ENCODE data around the gene KRTAP9-9. TPM values are rescaled to one million over a fixed set of nuclear protein-coding genes. Genes with fewer than 3 reads are reported as not detected.

Gene KRTAP9-9
- total RNA-seq, 1 experiment from 2014 or later = not detected

DNA sequence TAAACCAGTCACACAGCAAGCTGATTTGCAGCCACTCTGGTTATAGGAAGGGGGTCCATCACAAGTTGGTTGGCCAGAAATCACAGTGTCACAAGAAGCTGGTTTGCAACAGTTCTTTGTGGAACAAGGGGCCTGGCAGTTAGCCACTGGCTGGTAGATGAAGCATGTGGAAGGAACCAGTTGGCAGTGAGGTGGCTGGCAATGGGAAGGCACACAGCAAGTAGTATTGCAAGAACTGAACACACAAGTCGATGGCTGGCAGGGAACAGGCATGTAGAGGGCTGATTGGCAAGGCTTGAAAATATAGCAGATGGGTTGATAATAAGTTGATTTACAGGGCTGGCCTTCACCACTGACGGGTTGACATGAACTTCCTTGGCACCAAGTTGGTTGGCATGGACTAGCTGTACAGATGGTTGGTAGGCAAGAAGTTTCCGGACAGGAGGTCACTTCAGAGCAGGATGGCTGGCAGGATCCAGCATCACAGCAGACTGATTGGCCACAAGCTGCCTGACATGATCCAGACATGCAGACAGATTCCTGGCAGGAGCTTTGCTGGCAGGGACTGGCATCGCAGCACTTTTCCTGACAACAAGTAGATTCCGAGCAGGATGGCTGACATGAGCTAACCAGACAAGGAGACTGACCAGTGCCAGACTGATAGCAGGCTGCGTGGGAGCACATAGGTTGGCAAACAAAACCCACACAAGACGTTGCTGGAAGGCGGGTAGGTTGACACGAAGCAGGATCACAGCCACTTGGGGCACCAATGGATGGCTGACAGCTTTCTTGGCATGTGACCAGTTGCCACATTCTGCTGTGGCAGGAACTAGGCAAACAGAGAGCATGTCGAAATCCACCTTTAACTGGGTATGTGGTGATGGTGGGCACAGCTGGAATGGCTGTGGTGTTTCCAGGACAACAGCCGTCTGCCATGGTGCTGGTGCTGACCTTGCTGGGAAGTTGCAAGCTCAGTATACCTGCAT lies 47.0 kb downstream of the KRTAP9-9 start, which contains the start of gene KRTAP29-1:
KRTAP29-1 (minus strand) TSS at position 936 of the 986 bp plus-strand sequence; CDS start at position 936, 0 bp downstream.
- no CpG with 5 or more reads among the region's 11 CpGs for WGBS (ENCODE audit: extremely low coverage, insufficient read length, low lambda C conversion rate)
- H4K5ac ChIP-seq (ENCODE audit: insufficient read length, low read depth, low read length) = no peak within 1 kb of the TSS
- no peak within 1 kb of the TSS for H2BK120ac ChIP-seq (ENCODE audit: low read depth, low read length, poor library complexity, severe bottlenecking)
- H2AK5ac ChIP-seq (ENCODE audit: insufficient read length, low read length) = no peak within 1 kb of the TSS
- no peak within 1 kb of the TSS for H3K56ac ChIP-seq (ENCODE audit: insufficient read length, low read depth, low read length)
- H3K9me3 ChIP-seq (ENCODE audit: control insufficient read depth, low read depth, low read length) = no peaks in the 10 kb centered on the region
- no peak within 1 kb of the TSS for H2BK20ac ChIP-seq (ENCODE audit: low read depth, low read length, poor library complexity, severe bottlenecking)
- peak within 1 kb of the TSS in 2 of 3 experiments; percentile 22 to 42; a peak in 2 of 7 replicates for H3K27ac Mint-ChIP-seq
- no peaks in the 10 kb centered on the region for H3K79me1 ChIP-seq (ENCODE audit: insufficient read depth, low read depth, low read length, poor library complexity, severe bottlenecking)
- H3K4me1 ChIP-seq (ENCODE audit: insufficient read depth, low read length) = no peaks in the 10 kb centered on the region
- H3K18ac ChIP-seq (ENCODE audit: insufficient read length, low read depth, low read length) = no peak within 1 kb of the TSS
- H3K27ac ChIP-seq (ENCODE audit: insufficient read length, low read depth, low read length) = no peak within 1 kb of the TSS
- no peak within 1 kb of the TSS for H3K9ac ChIP-seq (ENCODE audit: extremely low read depth, insufficient read length, low read length)
- no peaks in the 10 kb centered on the region for H4K20me1 ChIP-seq (ENCODE audit: control insufficient read depth, insufficient read depth, insufficient read length)
- H2BK5ac ChIP-seq (ENCODE audit: insufficient read length, low read length) = no peak within 1 kb of the TSS
- TF ChIP-seq, protein P1, sequence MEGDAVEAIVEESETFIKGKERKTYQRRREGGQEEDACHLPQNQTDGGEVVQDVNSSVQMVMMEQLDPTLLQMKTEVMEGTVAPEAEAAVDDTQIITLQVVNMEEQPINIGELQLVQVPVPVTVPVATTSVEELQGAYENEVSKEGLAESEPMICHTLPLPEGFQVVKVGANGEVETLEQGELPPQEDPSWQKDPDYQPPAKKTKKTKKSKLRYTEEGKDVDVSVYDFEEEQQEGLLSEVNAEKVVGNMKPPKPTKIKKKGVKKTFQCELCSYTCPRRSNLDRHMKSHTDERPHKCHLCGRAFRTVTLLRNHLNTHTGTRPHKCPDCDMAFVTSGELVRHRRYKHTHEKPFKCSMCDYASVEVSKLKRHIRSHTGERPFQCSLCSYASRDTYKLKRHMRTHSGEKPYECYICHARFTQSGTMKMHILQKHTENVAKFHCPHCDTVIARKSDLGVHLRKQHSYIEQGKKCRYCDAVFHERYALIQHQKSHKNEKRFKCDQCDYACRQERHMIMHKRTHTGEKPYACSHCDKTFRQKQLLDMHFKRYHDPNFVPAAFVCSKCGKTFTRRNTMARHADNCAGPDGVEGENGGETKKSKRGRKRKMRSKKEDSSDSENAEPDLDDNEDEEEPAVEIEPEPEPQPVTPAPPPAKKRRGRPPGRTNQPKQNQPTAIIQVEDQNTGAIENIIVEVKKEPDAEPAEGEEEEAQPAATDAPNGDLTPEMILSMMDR (conservative IDR thresholded peaks at IDR 0.05) = no peak
- H3K4me3 Mint-ChIP-seq = no peak within 1 kb of the TSS
- H3T11ph ChIP-seq (ENCODE audit: low read length) = no peak within 1 kb of the TSS
- no peaks in the 10 kb centered on the region for H3K23me2 ChIP-seq (ENCODE audit: insufficient read length, low read depth, low read length, poor library complexity, severe bottlenecking)
- H3K4me2 ChIP-seq (ENCODE audit: insufficient read depth, insufficient read length, low read length) = no peak within 1 kb of the TSS
- peaks cover 0 to 7% of the 10 kb centered on the region in 2 experiments; a peak in 1 of 4 replicates for H3K4me1 Mint-ChIP-seq
- no peaks in the 10 kb centered on the region for H3K36me3 Mint-ChIP-seq (ENCODE audit: insufficient read depth in 1 of 3, low read depth in 3 of 3)
- no peak within 1 kb of the TSS for H2BK12ac ChIP-seq (ENCODE audit: insufficient read length, low read depth, low read length)
- H3K27me3 ChIP-seq (ENCODE audit: insufficient read depth, low read length) = no peaks in the 10 kb centered on the region
- no peak within 1 kb of the TSS; the same call in 1 of the 2 replicates for H3K14ac ChIP-seq (ENCODE audit: insufficient read depth, low read length)
- H3K27me3 Mint-ChIP-seq (ENCODE audit: low read depth) = no peaks in the 10 kb centered on the region
- no peak within 1 kb of the TSS for H4K91ac ChIP-seq (ENCODE audit: insufficient read length, low read depth, low read length)
- H3K9me3 Mint-ChIP-seq = peaks cover 0 to 2% of the 10 kb centered on the region in 2 experiments; a peak in 1 of 5 replicates
- no peak within 1 kb of the TSS for H4K8ac ChIP-seq (replicated peaks; ENCODE audit: insufficient read length, low read depth, low read length)
- no peak within 1 kb of the TSS for H3K23ac ChIP-seq (ENCODE audit: insufficient read length, low read depth, low read length)
- H2AFZ ChIP-seq (ENCODE audit: low read length) = no peak within 1 kb of the TSS
- no peak for DNase-seq
- H3K79me2 ChIP-seq (ENCODE audit: insufficient read depth, low read length) = no peaks in the 10 kb centered on the region
- no peak within 1 kb of the TSS for H3K4ac ChIP-seq (ENCODE audit: low read depth, low read length)
- H2BK15ac ChIP-seq (ENCODE audit: low read depth, low read length) = no peak within 1 kb of the TSS
